Astrocyte (in vitro differentiated cells and primary cell): Measurements from ENCODE around the gene NPR1. TPM values are rescaled to one million over a fixed set of nuclear protein-coding genes. Genes with fewer than 3 reads are reported as not detected.

ENCODE experiments used
- DNase-seq: peaks from one replicate; pipeline ENCODE4 v3.0.0-alpha.2; 2010; ENCODE audit warnings: low read depth
- FAIRE-seq: peaks from 2 replicates; lab custom pipeline; 2011; peaks lifted over from hg19 to GRCh38; lab: Jason Lieb, UNC
- H2AFZ ChIP-seq: 2 replicates; pipeline ENCODE4 v1.6.0; 2012; ENCODE audit warnings: low read depth, low read length, inconsistent platforms
- H3K27ac ChIP-seq: 2 replicates; pipeline ENCODE4 v1.5.1; 2011; ENCODE audit warnings: low read depth, low read length, inconsistent platforms
- H3K27me3 ChIP-seq: 2 replicates; pipeline ENCODE4 v1.6.0; 2011; ENCODE audit warnings: low read length, inconsistent platforms; ENCODE audit not compliant: insufficient read depth
- H3K36me3 ChIP-seq: 2 replicates; pipeline ENCODE4 v1.5.1; 2011; ENCODE audit warnings: low read length, inconsistent platforms; ENCODE audit not compliant: insufficient read depth
- H3K4me1 ChIP-seq: 2 replicates; pipeline ENCODE4 v1.5.1; 2011; ENCODE audit warnings: low read length, inconsistent platforms; ENCODE audit not compliant: insufficient read depth
- H3K4me2 ChIP-seq: 2 replicates; pipeline ENCODE4 v1.6.0; 2012; ENCODE audit warnings: low read length, inconsistent platforms
- H3K4me3 ChIP-seq: 2 replicates; pipeline ENCODE4 v1.5.1; 2011; ENCODE audit warnings: low read depth, mild to moderate bottlenecking, low read length, inconsistent platforms; ENCODE audit not compliant: insufficient read depth
- H3K79me2 ChIP-seq: 2 replicates; pipeline ENCODE4 v1.6.0; 2012; ENCODE audit warnings: mild to moderate bottlenecking, low read length, inconsistent platforms; ENCODE audit not compliant: insufficient read depth
- H3K9ac ChIP-seq: 2 replicates; pipeline ENCODE4 v1.6.0; 2012; ENCODE audit warnings: mild to moderate bottlenecking, low read length, inconsistent platforms
- H3K9me3 ChIP-seq: 2 replicates; pipeline ENCODE4 v1.5.1; 2012; ENCODE audit warnings: low read depth, mild to moderate bottlenecking, low read length, inconsistent platforms; ENCODE audit not compliant: insufficient read depth
- H4K20me1 ChIP-seq: 2 replicates; pipeline ENCODE4 v1.6.0; 2012; ENCODE audit warnings: low read length, inconsistent platforms; ENCODE audit not compliant: insufficient read depth
- H3K27ac Mint-ChIP-seq: one replicate; pipeline ENCODE4 v1.8.0; 2021; ENCODE audit warnings: mild to moderate bottlenecking, mixed read lengths; ENCODE audit not compliant: unreplicated experiment
- H3K27me3 Mint-ChIP-seq: one replicate; pipeline ENCODE4 v1.8.0; 2021; ENCODE audit warnings: low read depth, mixed read lengths; ENCODE audit not compliant: unreplicated experiment
- H3K36me3 Mint-ChIP-seq: one replicate; pipeline ENCODE4 v1.8.0; 2021; ENCODE audit warnings: low read depth, mixed read lengths; ENCODE audit not compliant: unreplicated experiment
- H3K4me1 Mint-ChIP-seq: one replicate; pipeline ENCODE4 v1.8.0; 2021; ENCODE audit warnings: low read depth, mixed read lengths; ENCODE audit not compliant: unreplicated experiment
- H3K4me3 Mint-ChIP-seq: one replicate; pipeline ENCODE4 v1.8.0; 2021; ENCODE audit warnings: mild to moderate bottlenecking, moderate library complexity, mixed read lengths; ENCODE audit not compliant: unreplicated experiment
- H3K9me3 Mint-ChIP-seq: one replicate; pipeline ENCODE4 v1.8.0; 2021; ENCODE audit warnings: mild to moderate bottlenecking, mixed read lengths; ENCODE audit not compliant: unreplicated experiment
- EZH2 ChIP-seq: IDR thresholded peaks from 2 replicates; pipeline ENCODE4 v1.6.1; 2012; ENCODE audit warnings: mild to moderate bottlenecking, low read length, inconsistent platforms; ENCODE audit not compliant: insufficient read depth
- total RNA-seq: library from RNA; stranded (reverse); gene quantifications from 2 replicates; pipeline ENCODE4 v1.2.1, GENCODE V29; 2021
- TF ChIP-seq, protein P1 (sequence below): IDR thresholded peaks from 2 replicates; pipeline ENCODE4 v1.5.1; 2011; ENCODE audit warnings: low read depth, mild to moderate bottlenecking, inconsistent platforms, low read length, moderate library complexity; ENCODE audit not compliant: insufficient read depth

Gene NPR1
- total RNA-seq, 1 donor from 2014 or later, result 0.11 TPM

DNA sequence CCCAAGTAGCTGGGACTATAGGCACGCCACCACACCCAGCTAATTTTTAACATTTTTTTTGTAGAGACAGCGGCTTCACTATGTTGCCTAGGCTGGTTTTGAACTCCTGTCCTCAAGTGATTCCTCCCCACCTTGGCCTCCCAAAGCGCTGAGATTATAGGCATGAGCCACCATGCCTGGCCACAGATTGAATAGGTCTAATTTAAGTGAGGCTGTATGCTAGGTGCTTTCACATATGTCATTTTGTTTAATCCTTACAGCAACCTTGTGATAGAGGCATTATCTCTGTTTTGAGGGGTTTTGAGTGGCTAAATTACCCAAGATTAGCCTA is 56.6 kb downstream of the NPR1 start:
- Histone ChIP-seq H3K27me3 (no peaks in the 10 kb centered on the region), H4K20me1 (peaks cover 8% of the 10 kb centered on the region), H3K36me3 (no peaks in the 10 kb centered on the region), H3K79me2 (peaks cover 10% of the 10 kb centered on the region), H3K27ac (no peak overlapping the region), H3K4me3 (no peak overlapping the region), H3K9ac (no peak overlapping the region), H3K4me2 (no peak overlapping the region), H3K4me1 (no peaks in the 10 kb centered on the region), H2AFZ (no peak overlapping the region), H3K9me3 (no peaks in the 10 kb centered on the region)
- Mint-ChIP-seq H3K27me3 (no peaks in the 10 kb centered on the region), H3K4me1 (no peaks in the 10 kb centered on the region), H3K27ac (no peak overlapping the region), H3K9me3 (no peaks in the 10 kb centered on the region), H3K4me3 (no peak overlapping the region), H3K36me3 (peaks cover 8% of the 10 kb centered on the region)
- no peak for FAIRE-seq
- no peak for TF ChIP-seq EZH2
- TF ChIP-seq, protein P1, sequence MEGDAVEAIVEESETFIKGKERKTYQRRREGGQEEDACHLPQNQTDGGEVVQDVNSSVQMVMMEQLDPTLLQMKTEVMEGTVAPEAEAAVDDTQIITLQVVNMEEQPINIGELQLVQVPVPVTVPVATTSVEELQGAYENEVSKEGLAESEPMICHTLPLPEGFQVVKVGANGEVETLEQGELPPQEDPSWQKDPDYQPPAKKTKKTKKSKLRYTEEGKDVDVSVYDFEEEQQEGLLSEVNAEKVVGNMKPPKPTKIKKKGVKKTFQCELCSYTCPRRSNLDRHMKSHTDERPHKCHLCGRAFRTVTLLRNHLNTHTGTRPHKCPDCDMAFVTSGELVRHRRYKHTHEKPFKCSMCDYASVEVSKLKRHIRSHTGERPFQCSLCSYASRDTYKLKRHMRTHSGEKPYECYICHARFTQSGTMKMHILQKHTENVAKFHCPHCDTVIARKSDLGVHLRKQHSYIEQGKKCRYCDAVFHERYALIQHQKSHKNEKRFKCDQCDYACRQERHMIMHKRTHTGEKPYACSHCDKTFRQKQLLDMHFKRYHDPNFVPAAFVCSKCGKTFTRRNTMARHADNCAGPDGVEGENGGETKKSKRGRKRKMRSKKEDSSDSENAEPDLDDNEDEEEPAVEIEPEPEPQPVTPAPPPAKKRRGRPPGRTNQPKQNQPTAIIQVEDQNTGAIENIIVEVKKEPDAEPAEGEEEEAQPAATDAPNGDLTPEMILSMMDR, result no peak
- no peak for DNase-seq

DNA sequence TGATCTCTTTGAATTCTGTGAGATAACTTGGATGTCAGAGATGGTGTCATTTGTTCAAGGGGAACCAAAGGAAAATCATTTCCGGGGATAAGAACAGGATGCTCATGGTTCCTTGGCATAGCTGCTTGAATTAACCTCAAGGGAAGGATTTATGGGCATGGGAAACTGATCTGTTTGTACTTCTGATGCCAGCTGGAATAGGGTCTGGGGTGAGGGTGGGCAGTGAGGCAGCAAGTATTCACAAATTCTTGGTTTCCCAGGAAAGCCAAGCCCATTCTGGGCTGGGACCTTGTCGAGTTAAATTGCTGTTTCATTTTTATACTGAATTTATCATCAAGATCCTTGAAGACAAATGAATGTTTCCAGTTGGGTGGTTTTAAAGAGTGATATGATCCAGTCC is 63.5 kb downstream of the NPR1 start:
- H3K27me3 ChIP-seq, result no peaks in the 10 kb centered on the region
- Mint-ChIP-seq H3K27ac (no peak overlapping the region), H3K9me3 (no peaks in the 10 kb centered on the region), H3K4me3 (no peak overlapping the region), H3K4me1 (peaks cover 12% of the 10 kb centered on the region), H3K27me3 (no peaks in the 10 kb centered on the region), H3K36me3 (peaks cover 24% of the 10 kb centered on the region)
- no peak for FAIRE-seq
- no peak for TF ChIP-seq EZH2
- TF ChIP-seq, protein P1, result no peak
- peaks cover 25% of the 10 kb centered on the region for H3K36me3 ChIP-seq
- no peaks in the 10 kb centered on the region for H3K9me3 ChIP-seq
- H3K79me2 ChIP-seq, result no peaks in the 10 kb centered on the region
- no peak overlapping the region for H2AFZ ChIP-seq
- H3K4me2 ChIP-seq, result no peak overlapping the region
- no peak overlapping the region for H3K27ac ChIP-seq
- no peak overlapping the region for H3K9ac ChIP-seq
- H3K4me3 ChIP-seq, result no peak overlapping the region
- peaks cover 19% of the 10 kb centered on the region for H4K20me1 ChIP-seq
- no peak for DNase-seq
- peaks cover 7% of the 10 kb centered on the region for H3K4me1 ChIP-seq

DNA sequence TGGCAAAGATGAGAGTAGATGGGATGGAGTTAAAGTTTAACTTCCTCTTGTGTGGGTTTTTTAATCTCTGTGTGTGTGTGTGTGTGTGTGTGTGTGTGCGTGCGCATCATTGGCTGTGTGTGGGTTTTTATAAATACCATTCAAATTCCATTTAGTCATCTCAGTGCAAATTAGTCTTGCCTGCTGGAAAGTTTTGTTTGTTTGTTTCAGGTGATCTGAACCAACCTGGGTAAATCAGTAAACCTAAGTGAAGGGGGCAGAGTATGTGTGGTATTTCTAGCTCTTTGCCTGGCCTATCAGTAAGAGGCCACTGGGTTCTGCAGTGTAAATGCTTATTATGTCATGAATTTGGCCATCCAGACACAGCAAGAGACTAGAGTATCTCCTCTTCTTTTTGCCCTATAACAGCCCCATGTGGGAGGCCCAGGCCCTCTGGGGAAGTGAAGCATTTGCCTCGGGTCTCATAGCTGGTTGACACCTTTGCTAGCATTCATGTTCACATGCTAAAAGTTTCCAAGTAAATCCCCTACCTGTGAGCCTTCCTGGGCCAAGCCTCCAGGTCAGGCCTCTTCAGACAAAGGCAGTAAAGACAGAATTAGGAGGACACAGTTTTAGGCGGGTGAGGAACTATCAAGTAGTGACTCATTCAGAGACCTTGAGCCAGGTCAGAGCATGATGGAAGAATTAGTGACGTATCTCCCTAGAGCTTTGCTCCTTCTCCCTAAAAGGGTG is 64.1 kb downstream of the NPR1 start:
- Histone ChIP-seq H3K4me1 (peaks cover 7% of the 10 kb centered on the region), H3K79me2 (no peaks in the 10 kb centered on the region), H3K4me2 (peak overlapping the region; percentile 17), H4K20me1 (peaks cover 19% of the 10 kb centered on the region), H3K27ac (no peak overlapping the region), H3K9me3 (no peaks in the 10 kb centered on the region), H3K27me3 (no peaks in the 10 kb centered on the region), H2AFZ (no peak overlapping the region), H3K9ac (no peak overlapping the region), H3K4me3 (no peak overlapping the region), H3K36me3 (peaks cover 31% of the 10 kb centered on the region)
- FAIRE-seq, result no peak
- Mint-ChIP-seq H3K27me3 (no peaks in the 10 kb centered on the region), H3K9me3 (no peaks in the 10 kb centered on the region), H3K4me1 (peaks cover 12% of the 10 kb centered on the region), H3K4me3 (no peak overlapping the region), H3K27ac (no peak overlapping the region), H3K36me3 (peaks cover 24% of the 10 kb centered on the region)
- TF ChIP-seq EZH2, result no peak
- TF ChIP-seq, protein P1, result no peak
- peak; percentile 89 for DNase-seq
